PC-9 (cell line): Measurements from ENCODE around the gene BRD9. TPM values are rescaled to one million over a fixed set of nuclear protein-coding genes. Genes with fewer than 3 reads are reported as not detected.
"Not testable (repeated sequence)": the region's sequence is repeated elsewhere in the genome, so short reads cannot be mapped to it uniquely, and the experiment has no call there.

ENCODE experiments used
- BruUV-seq: library from RNA; stranded (reverse); fragments of 400-500 nt; replicated peaks from 2 replicates; lab custom pipeline; 2021; lab: Mats Ljungman, UMichigan
- CTCF ChIA-PET: fragments of 300-600 bp; sonication (Branson Sonifier 250); formaldehyde crosslinking; loops from one replicate; lab custom pipeline; 2022; ENCODE audit warnings: antibody characterized with exemption; lab: Charles Lee
- POLR2A ChIA-PET: fragments of 300-600 bp; sonication (Branson Sonifier 250); formaldehyde crosslinking; loops from one replicate; lab custom pipeline; 2022; ENCODE audit warnings: antibody characterized with exemption; ENCODE audit not compliant: unreplicated experiment; lab: Charles Lee
- DNase-seq, 2 experiments: peaks; one replicate each; pipeline versions ENCODE4 v3.0.0 to v3.0.0-alpha.2; 2015 to 2022; ENCODE audit warnings: mixed read lengths in 1 of 2
- H2AFZ ChIP-seq: fragments of 200-600 bp; sonication (generic); 2 replicates; pipeline ENCODE4 v1.8.1; 2017; ENCODE audit warnings: antibody characterized with exemption
- H3F3A ChIP-seq: fragments of 200-600 bp; sonication (generic); 2 replicates; pipeline ENCODE4 v1.8.1; 2017; ENCODE audit warnings: antibody characterized with exemption, mild to moderate bottlenecking, low read depth; ENCODE audit not compliant: insufficient read depth
- H3K27ac ChIP-seq: fragments of 200-600 bp; sonication (generic); 2 replicates; pipeline ENCODE4 v1.6.1; 2016; ENCODE audit warnings: mixed run types
- H3K27me3 ChIP-seq: fragments of 200-600 bp; sonication (generic); 2 replicates; pipeline ENCODE4 v1.6.1; 2016; ENCODE audit warnings: low read depth, mixed run types; ENCODE audit not compliant: insufficient read depth
- H3K36me3 ChIP-seq: fragments of 200-600 bp; sonication (generic); 2 replicates; pipeline ENCODE4 v1.6.1; 2016; ENCODE audit warnings: low read depth, mixed run types
- H3K4me1 ChIP-seq: fragments of 200-600 bp; sonication (generic); replicated peaks from 2 replicates; pipeline ENCODE4 v1.6.1; 2016; ENCODE audit warnings: mixed run types; ENCODE audit not compliant: insufficient read depth
- H3K4me2 ChIP-seq: fragments of 200-600 bp; sonication (generic); 2 replicates; pipeline ENCODE4 v1.6.1; 2017; ENCODE audit warnings: mixed run types
- H3K4me3 ChIP-seq: fragments of 200-600 bp; sonication (generic); 2 replicates; pipeline ENCODE4 v1.6.1; 2016; ENCODE audit warnings: mixed run types
- H3K79me2 ChIP-seq: fragments of 200-600 bp; sonication (generic); 2 replicates; pipeline ENCODE4 v1.6.1; 2017; ENCODE audit warnings: low read depth, mixed run types
- H3K9me2 ChIP-seq: fragments of 200-600 bp; sonication (generic); 2 replicates; pipeline ENCODE4 v1.8.1; 2017; ENCODE audit warnings: mild to moderate bottlenecking; ENCODE audit not compliant: insufficient read depth
- H3K9me3 ChIP-seq: fragments of 200-600 bp; sonication (generic); 2 replicates; pipeline ENCODE4 v1.8.1; 2016; ENCODE audit warnings: low read depth; ENCODE audit not compliant: insufficient read depth
- H4K20me1 ChIP-seq: fragments of 200-600 bp; sonication (generic); 2 replicates; pipeline ENCODE4 v1.8.1; 2017; ENCODE audit not compliant: insufficient read depth
- CTCF ChIP-seq: fragments of 200-600 bp; sonication (generic); conservative IDR thresholded peaks from 2 replicates; pipeline ENCODE4 v1.6.1; 2017; ENCODE audit warnings: mixed run types, antibody characterized with exemption, mild to moderate bottlenecking, moderate library complexity
- EZH2 ChIP-seq: fragments of 200-600 bp; sonication (generic); IDR thresholded peaks from 2 replicates; pipeline ENCODE4 v1.8.0; 2017; ENCODE audit warnings: antibody characterized with exemption, low read depth
- intact Hi-C: fragments of 100-400 bp; cut with micrococcal nuclease; formaldehyde crosslinking; loops from one replicate; pipeline ENCODE4 v1.10.0; 2022; ENCODE audit not compliant: unreplicated experiment
- total RNA-seq: library from RNA; stranded (reverse); gene quantifications from 2 replicates; pipeline ENCODE4 v1.2.3, GENCODE V29; 2021

The BRD9 gene
- total RNA-seq, 1 experiment from 2014 or later = 102 TPM

DNA sequence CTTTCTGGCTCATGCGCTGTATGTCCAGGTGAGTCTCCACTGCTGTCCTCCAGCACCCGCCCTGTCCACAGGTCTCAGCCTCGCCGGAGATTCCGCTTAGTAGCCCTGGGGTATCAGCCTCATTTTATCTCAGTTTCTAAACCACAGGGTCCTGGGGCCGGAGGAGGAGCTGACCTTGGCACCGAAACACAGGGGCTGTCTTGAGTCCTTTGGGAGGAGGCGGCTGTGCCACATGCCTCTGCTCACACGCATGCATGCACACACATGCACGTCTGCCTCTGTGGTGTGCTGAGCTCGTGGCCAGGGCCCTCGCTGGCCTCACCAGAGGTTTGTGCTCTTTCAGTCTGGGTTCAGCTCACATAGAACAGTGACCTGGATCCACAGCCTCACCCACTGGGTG, 23.3 kb upstream of the BRD9 start:
- H4K20me1 ChIP-seq = peaks cover 9% of the 10 kb centered on the region
- no TSS peak for BruUV-seq
- CTCF ChIA-PET = interaction anchor here (0.6 kb wide), 1 partner anchor 228 kb away, joined by 3 read pairs; no protein-coding TSS in a partner anchor

GRCh38 chr5:915346-915745, 22.7 kb upstream of the BRD9 start:
- H3K27me3 ChIP-seq, intact Hi-C loops, POLR2A ChIA-PET, H3K9me2 ChIP-seq, BruUV-seq, H3K9me3 ChIP-seq, H3K36me3 ChIP-seq, H3K4me2 ChIP-seq, CTCF ChIA-PET, DNase-seq, H3K27ac ChIP-seq, H4K20me1 ChIP-seq, H2AFZ ChIP-seq, H3K4me3 ChIP-seq, H3K79me2 ChIP-seq: not testable (repeated sequence)
- Histone ChIP-seq H3F3A (peaks cover 22% of the 10 kb centered on the region), H3K4me1 (peaks cover 14% of the 10 kb centered on the region)

More for the DNA sequence above, 23.3 kb upstream of the BRD9 start:
- Histone ChIP-seq H3F3A (peaks cover 20% of the 10 kb centered on the region), H3K4me2 (no peak overlapping the region), H3K9me2 (no peaks in the 10 kb centered on the region), H3K27me3 (no peaks in the 10 kb centered on the region), H3K27ac (no peak overlapping the region), H3K79me2 (0 out of 2 replicates have a peak, but pooled peaks cover 7% of the 10 kb centered on the region), H2AFZ (no peak overlapping the region), H3K4me3 (no peak overlapping the region), H3K9me3 (no peaks in the 10 kb centered on the region), H3K36me3 (peaks cover 6% of the 10 kb centered on the region; the same call in 1 of the 2 replicates), H3K4me1 (peaks cover 14% of the 10 kb centered on the region)
- no peak for TF ChIP-seq CTCF
- TF ChIP-seq EZH2 = no peak
- intact Hi-C loops = no loop called here
- POLR2A ChIA-PET = no interaction called here
- no peak for DNase-seq

DNA sequence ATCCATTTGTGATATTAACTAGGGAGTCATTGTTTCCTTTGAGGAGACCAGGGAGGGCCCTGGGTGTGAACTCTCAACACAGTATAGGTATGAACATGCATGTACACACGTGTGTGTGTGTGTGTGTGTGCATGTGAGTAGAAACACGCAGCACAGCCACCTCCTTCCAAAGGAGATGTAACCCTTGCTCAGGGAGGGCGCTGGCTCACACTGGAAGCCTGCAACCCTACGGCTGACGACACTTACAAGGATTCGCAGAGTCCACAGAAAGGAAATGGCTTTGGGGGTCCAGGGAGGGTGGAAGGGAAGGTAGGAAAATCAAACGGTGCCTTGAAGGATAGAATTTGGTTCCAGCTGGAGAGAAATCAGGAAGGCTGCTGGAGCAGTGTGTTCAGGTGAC, 22.0 kb upstream of the BRD9 start:
- CTCF ChIA-PET = no interaction called here
- H3K27me3 ChIP-seq = no peaks in the 10 kb centered on the region
- POLR2A ChIA-PET = no interaction called here
- H3K4me1 ChIP-seq = peaks cover 14% of the 10 kb centered on the region
- BruUV-seq = no TSS peak
- H3K4me2 ChIP-seq = no peak overlapping the region
- H3K9me3 ChIP-seq = no peaks in the 10 kb centered on the region
- peaks cover 9% of the 10 kb centered on the region for H4K20me1 ChIP-seq
- H3K9me2 ChIP-seq = no peaks in the 10 kb centered on the region
- H3K36me3 ChIP-seq = peaks cover 6% of the 10 kb centered on the region; the same call in 1 of the 2 replicates
- no peak for DNase-seq
- H3K4me3 ChIP-seq = no peak overlapping the region
- H3K79me2 ChIP-seq = 0 out of 2 replicates have a peak, but pooled peaks cover 7% of the 10 kb centered on the region
- peaks cover 22% of the 10 kb centered on the region for H3F3A ChIP-seq
- intact Hi-C loops = loop anchor here (5.0 kb wide), 1 partner anchor 457 kb away; no protein-coding TSS in a partner anchor
- TF ChIP-seq CTCF (no peak), EZH2 (no peak)
- no peak overlapping the region for H2AFZ ChIP-seq
- no peak overlapping the region for H3K27ac ChIP-seq

GRCh38 chr5:914174-914573, 21.6 kb upstream of the BRD9 start:
- Histone ChIP-seq H3K27ac (no peak overlapping the region), H2AFZ (no peak overlapping the region), H3K79me2 (0 out of 2 replicates have a peak, but pooled peaks cover 7% of the 10 kb centered on the region), H3K4me2 (no peak overlapping the region), H3K9me2 (no peaks in the 10 kb centered on the region), H3K4me3 (no peak overlapping the region), H3K9me3 (no peaks in the 10 kb centered on the region), H4K20me1 (peaks cover 9% of the 10 kb centered on the region), H3F3A (peaks cover 22% of the 10 kb centered on the region), H3K4me1 (peaks cover 14% of the 10 kb centered on the region), H3K36me3 (peaks cover 6% of the 10 kb centered on the region; the same call in 1 of the 2 replicates), H3K27me3 (no peaks in the 10 kb centered on the region)
- BruUV-seq = no TSS peak
- POLR2A ChIA-PET = no interaction called here
- no peak for TF ChIP-seq EZH2
- no peak for TF ChIP-seq CTCF
- intact Hi-C loops = loop anchor here (5.0 kb wide), 1 partner anchor 457 kb away; no protein-coding TSS in a partner anchor
- CTCF ChIA-PET = no interaction called here
- DNase-seq = no peak
